CD1c-positive myeloid dendritic cell (primary cell): ENCODE results near the gene ANO3.
"Not testable (repeated sequence)": the region's sequence is repeated elsewhere in the genome, so short reads cannot be mapped to it uniquely, and the experiment has no call there.

ENCODE experiments used
- DNase-seq: peaks from one replicate; pipeline ENCODE4 v3.0.0-alpha.2; 2016; ENCODE audit errors: extremely low spot score

The ANO3 gene

GRCh38 chr11:26331911-26332571, at the start of gene ANO3:
Gene ANO3, plus strand, starts transcription at chr11:26332130. Its CDS starts 146 bp downstream, at chr11:26332276.
- DNase-seq: no peak

- no peak for DNase-seq
These were observed 48.0 kb upstream of the ANO3 start for GRCh38 chr11:26283852-26284408.

- DNase-seq: no peak
These were observed 46.3 kb upstream of the ANO3 start for GRCh38 chr11:26285608-26286007.

DNA sequence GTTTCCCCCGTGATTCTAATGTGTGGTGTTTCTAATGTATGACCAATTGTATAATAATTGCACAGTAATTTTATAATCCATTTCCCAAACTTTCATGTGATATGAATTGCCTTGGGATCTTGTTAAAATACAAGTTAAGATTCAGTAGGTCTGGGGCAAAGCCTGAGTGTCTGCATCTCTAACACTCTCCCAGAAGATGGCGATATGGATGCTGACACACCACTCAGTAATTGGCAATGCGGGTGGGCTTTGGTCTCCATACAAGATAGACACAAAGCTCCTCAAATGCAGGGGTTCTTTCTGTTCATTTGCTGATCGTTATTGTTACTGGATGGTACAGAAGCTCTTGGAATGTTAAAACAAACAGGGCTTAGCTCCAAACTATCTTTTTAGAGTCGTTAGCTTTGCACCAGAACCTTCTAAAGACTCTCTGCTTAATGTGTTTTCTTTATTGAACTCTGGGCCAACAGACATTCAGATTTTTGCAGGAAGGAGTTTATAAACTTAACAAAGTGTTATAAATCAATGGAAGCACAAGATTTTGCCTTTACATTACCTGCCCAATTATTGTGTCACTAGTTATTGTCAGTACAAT, 45.4 kb upstream of the ANO3 start:
- no peak for DNase-seq

DNA sequence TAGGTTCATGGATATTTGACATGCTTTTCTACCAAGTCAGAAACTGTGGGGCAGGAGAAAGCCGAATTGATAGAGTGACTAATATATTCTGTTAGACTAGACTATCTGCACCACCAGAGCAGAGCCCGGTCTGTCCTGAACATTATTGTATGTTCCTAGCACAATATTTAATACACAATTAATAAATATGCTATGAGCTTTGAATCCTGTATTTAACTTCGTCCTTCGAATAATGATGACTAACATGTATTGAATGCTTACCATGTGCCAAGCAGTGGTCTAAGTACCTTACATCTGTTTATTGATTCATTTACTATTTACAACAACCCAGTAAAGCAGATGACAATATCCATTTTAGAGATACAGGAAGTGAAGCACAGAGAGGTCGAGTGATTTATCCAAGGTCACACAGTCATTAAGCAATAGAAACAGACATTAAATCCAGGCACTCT, 44.8 kb upstream of the ANO3 start:
- DNase-seq: no peak

DNA sequence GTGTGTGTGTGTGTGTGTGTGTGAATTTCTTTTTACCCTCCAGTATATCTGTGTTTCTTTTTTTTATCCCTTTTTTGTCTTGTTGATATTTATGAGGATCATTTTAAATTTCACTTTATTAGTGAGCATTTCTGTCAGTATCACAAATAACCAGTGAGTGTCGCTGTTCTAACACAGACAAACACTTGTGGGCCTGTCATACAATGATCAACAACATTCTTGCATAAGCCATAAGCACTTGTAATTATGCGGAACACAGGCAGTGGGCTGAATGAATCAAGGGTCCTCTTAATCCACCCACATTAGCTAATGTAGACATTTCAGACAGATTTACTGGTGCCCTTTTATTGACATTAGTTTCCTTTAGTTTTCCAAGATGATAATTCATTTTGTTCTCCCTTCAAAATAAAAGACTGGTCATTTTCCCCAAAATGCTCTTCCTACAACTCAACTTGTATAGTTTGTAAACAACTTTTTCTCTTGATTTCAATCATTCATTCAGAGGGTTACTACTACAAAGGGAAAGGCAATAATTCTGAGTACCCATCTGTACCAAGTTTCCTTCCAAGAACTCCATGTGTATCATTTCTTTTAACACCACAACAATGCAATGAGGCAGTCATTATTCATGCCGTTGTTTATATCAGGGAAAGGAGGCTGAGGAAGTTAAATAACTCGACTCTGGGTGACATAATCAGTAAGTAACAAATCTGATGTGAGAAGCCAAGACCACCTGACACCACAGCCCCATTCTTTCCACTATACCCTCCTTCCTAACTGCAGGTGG, 34.5 kb upstream of the ANO3 start:
- DNase-seq: peak; percentile 34

- DNase-seq: not testable (repeated sequence)
These were observed 15.6 kb upstream of the ANO3 start for GRCh38 chr11:26316372-26316771.

- no peak for DNase-seq
These were observed 12.0 kb upstream of the ANO3 start for GRCh38 chr11:26319906-26320305.

- DNase-seq: no peak
These were observed 10.4 kb upstream of the ANO3 start for GRCh38 chr11:26321516-26321915.

DNA sequence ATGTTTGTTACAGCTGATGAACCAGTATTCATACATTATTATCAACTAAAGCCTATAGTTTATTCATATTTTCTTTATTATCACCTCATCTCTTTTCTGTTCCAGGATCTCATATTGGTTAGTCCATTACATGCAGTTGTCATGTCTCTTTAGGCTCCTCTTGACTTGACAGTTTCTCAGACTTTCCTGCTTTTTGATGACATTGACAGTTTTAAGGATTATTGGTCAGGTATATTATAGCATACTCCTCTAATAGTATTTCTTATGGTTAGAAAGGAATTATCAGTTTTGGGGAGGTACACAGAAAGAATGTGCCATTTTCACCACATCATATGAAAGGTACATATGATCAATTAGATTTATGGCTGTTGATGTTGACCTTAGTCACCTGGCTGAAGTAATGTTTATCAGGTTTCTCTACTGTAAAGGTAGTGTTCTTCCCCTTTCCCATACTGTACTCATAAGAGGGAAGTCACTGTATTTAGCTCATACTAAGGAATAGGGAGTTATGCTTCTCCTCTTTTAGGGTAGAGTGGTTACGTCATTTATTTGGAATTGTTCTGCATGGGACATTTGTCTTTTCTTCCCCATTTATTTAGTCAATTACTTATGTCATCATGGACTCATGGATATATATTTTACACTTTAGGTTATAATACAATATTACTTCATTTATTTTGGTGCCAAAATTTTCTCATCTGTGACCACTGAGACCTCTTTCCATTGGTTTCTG, 9.4 kb upstream of the ANO3 start:
- no peak for DNase-seq

GRCh38 chr11:26323837-26324236, 8.1 kb upstream of the ANO3 start:
- DNase-seq: no peak

GRCh38 chr11:26324270-26324669, 7.7 kb upstream of the ANO3 start:
- DNase-seq: no peak

- DNase-seq: no peak
These were observed 5.0 kb upstream of the ANO3 start for GRCh38 chr11:26326793-26327400.

GRCh38 chr11:26329206-26329605, 2.7 kb upstream of the ANO3 start:
- DNase-seq: no peak

DNA sequence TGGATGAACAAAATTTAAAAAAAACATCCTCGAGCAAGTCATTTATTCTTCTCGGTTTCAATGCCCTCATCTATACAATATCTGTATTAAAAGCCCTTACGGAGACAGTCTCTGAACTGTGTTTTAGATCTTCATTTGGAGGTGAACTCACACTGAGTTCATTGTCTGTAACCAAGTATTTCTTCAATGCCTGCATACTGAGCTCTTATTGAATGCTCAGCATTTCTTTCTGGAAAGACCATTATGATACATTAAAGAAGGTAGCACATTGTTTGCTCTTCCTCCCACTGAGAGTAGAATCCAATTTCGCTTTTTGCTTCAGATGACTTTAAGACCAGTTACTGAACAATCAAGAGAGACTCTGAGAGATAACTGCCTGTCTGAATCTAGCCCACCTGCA, 1.7 kb upstream of the ANO3 start:
- DNase-seq: no peak

DNA sequence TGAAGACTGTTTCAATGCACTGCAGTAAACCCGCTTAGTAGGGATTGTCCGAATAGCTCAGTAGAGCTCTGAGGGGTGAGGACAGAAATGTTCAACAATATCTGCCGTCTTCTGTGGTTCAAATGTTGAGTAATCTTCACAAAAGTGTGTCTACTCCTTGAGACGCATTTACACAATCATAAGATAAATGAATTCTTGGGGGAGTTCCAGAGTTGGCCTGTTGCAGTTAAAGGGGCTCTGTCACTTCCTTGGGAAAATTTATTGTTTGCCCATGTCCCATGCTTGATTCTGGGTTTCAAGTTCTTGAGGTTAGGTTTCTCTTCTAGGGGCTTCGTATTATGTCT, 614 bp downstream of the ANO3 start:
- DNase-seq: no peak

DNA sequence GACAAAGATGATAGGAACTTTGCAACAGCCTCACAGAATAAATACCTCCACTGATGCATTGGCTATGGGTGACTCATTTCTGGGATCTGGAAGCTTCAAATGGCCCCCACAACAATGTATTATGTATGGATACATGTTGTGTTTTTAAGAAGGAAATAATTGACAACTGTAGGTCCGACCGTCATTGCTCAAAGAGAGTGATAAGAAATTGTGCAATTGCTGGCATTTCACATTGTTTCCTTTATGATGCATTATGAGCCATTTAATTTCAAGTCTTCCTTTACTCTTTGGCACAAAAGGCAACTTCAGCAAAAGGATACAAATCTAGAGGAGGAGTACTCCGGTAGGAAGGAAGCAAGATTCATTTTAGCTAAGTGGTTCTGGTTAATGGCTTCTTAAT, 2.0 kb downstream of the ANO3 start:
- no peak for DNase-seq

- DNase-seq: no peak
These were observed 4.0 kb downstream of the ANO3 start for GRCh38 chr11:26335903-26336302.

DNA sequence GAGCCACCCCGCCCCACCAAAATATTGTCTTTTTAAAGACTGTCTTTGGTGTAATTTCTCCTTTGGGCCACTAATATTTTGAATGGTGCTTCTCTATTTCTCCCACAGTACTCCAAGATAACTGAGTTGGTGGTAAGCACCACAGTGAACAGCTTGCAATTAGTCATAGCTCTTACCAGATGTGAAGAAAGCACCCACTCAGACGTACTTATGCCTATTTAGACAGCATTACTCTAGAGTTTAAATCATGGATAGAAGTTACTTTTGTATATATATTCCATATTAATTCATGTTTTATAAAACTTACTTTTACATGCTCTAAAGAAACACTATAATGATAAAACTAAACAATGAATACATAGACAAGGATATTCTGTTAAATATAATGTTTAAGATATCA, 12.7 kb downstream of the ANO3 start:
- no peak for DNase-seq

DNA sequence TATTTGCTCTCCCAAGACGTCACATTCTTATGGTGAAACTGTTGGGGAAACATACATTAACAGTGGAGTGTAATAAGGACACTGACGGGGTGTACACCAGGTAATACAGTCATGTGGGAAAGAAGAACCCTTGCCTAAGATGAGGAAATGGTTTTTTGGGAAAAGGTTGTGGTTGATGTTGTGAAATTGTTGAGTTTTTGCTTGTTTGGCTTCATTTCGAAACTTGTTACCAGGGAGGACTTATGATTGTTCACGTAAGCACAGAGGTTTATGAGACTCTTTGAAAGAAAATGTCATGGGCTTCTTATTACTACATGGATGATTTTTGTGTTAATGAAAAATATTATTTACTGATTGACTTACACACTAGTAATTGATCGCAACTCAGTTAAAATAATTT, 16.8 kb downstream of the ANO3 start:
- DNase-seq: no peak

GRCh38 chr11:26350002-26350401, 18.1 kb downstream of the ANO3 start:
- no peak for DNase-seq

DNA sequence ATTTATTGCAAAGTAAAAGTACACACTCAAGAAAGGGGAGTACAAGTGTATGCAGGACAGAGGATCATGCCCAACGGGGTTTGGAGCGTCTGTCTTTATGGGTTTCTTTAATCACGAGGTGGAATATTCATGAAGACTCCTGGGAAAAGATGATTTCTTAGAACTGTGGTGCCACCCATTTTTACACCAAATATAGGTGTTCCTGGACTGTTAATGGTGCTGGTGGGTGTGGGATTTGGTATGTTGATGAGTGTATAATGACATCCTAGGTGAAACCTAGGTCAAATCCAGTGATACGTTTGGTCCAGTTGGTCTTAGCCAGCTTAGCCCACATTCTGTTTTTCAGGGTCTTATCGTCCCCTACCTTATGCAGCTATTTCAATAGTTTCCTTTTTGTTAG, 21.1 kb downstream of the ANO3 start:
- DNase-seq: no peak
